Omental fat pad (tissue), 4 donors: ENCODE results near the gene MBTPS2. TPM values are rescaled to one million over a fixed set of nuclear protein-coding genes. Genes with fewer than 3 reads are reported as not detected.

Source experiments
- ATAC-seq: fragments of 150-250 bp; one replicate; pipeline ENCODE4 v1.9.1; 2016; ENCODE audit warnings: mild to moderate bottlenecking, moderate library complexity; ENCODE audit not compliant: low FRiP score
- DNase-seq: peaks from one replicate; pipeline ENCODE4 v3.0.0-alpha.2; 2019; ENCODE audit warnings: low spot score
- CTCF ChIP-seq, 3 donors: fragments of 450-650 bp; IDR thresholded peaks; one replicate each; pipeline ENCODE4 v1.5.1; 2016 to 2017; ENCODE audit warnings: antibody characterized with exemption in 3 of 3, mild to moderate bottlenecking in 3 of 3, moderate library complexity in 2 of 3
- total RNA-seq, 4 donors: library from RNA; depleted of rRNA; stranded (reverse); fragments of >200 nt; gene quantifications; one replicate each; pipeline ENCODE4 v1.1.0, GENCODE V29; 2016

Gene MBTPS2
- total RNA-seq, 4 donors from 2014 or later = 7.4 to 12.5 (median 9.2) TPM

GRCh38 chrX:21831496-21831895 is 7.9 kb upstream of the MBTPS2 start:
- DNase-seq = no peak
- no peak for ATAC-seq
- no peak for TF ChIP-seq CTCF (IDR thresholded peaks at IDR 0.05)

GRCh38 chrX:21837056-21837455 is 2.4 kb upstream of the MBTPS2 start:
- TF ChIP-seq CTCF (IDR thresholded peaks at IDR 0.05) = no peak
- no peak for ATAC-seq
- DNase-seq = no peak

- DNase-seq (no peak), ATAC-seq (peak; percentile 11)
- no peak for TF ChIP-seq CTCF (IDR thresholded peaks at IDR 0.05)
Measured at GRCh38 chrX:21838937-21839333, 482 bp upstream of the MBTPS2 start.

GRCh38 chrX:21840193-21840545 is 752 bp downstream of the MBTPS2 start:
- TF ChIP-seq CTCF (IDR thresholded peaks at IDR 0.05) = no peak
- no peak for ATAC-seq

GRCh38 chrX:21843179-21843578 is 3.8 kb downstream of the MBTPS2 start:
- TF ChIP-seq CTCF (IDR thresholded peaks at IDR 0.05) = no peak
- ATAC-seq (no peak), DNase-seq (no peak)

More at GRCh38 chrX:21840193-21840545, 752 bp downstream of the MBTPS2 start:
- no peak for DNase-seq

- no peak for ATAC-seq
- DNase-seq = no peak
- no peak for TF ChIP-seq CTCF (IDR thresholded peaks at IDR 0.05)
Measured at GRCh38 chrX:21845096-21845495, 5.7 kb downstream of the MBTPS2 start.

- no peak for TF ChIP-seq CTCF (IDR thresholded peaks at IDR 0.05)
- ATAC-seq = no peak
Measured at GRCh38 chrX:21847342-21847741, 7.9 kb downstream of the MBTPS2 start.

More at GRCh38 chrX:21847342-21847741, 7.9 kb downstream of the MBTPS2 start:
- no peak for DNase-seq
